SH-SY5Y (cell line): Measurements from ENCODE around the gene METTL24.

Source experiments
- GATA2 ChIP-seq: IDR thresholded peaks from 2 replicates; pipeline ENCODE4 v1.6.1; 2011; ENCODE audit warnings: mild to moderate bottlenecking, low read depth, low read length
- GATA3 ChIP-seq: IDR thresholded peaks from 2 replicates; pipeline ENCODE4 v1.6.1; 2011; ENCODE audit warnings: low read depth, mild to moderate bottlenecking, low read length, moderate library complexity

- no peak for TF ChIP-seq GATA2
- TF ChIP-seq GATA3: no peak
These were observed 150.5 kb downstream of the METTL24 start for GRCh38 chr6:110207652-110208051.
